IPS-18c (cell line): Measurements from ENCODE around the gene MT3.
A peak's percentile ranks its signal among the peaks of the same experiment; 100 is the strongest.
"Not testable (repeated sequence)": the region's sequence is repeated elsewhere in the genome, so short reads cannot be mapped to it uniquely, and the experiment has no call there.

ENCODE experiments used
- H3K4me3 ChIP-seq: 2 replicates; pipeline ENCODE4 v1.7.0; 2013; ENCODE audit warnings: low read depth, mild to moderate bottlenecking, low read length, moderate library complexity; ENCODE audit not compliant: insufficient read depth
- H3K9me3 ChIP-seq: one replicate; pipeline ENCODE4 v1.6.1; 2013; ENCODE audit warnings: mild to moderate bottlenecking, low read length, moderate library complexity; ENCODE audit not compliant: control insufficient read depth, insufficient read depth

The MT3 gene

GRCh38 chr16:56571525-56571924 lies 17.8 kb upstream of the MT3 start:
- Histone ChIP-seq H3K4me3 (no peak overlapping the region), H3K9me3 (no peaks in the 10 kb centered on the region)

GRCh38 chr16:56574625-56575024 lies 14.7 kb upstream of the MT3 start:
- no peak overlapping the region for H3K4me3 ChIP-seq
- H3K9me3 ChIP-seq = no peaks in the 10 kb centered on the region

GRCh38 chr16:56576585-56577299 lies 12.6 kb upstream of the MT3 start:
- Histone ChIP-seq H3K9me3 (no peaks in the 10 kb centered on the region), H3K4me3 (no peak overlapping the region)

DNA sequence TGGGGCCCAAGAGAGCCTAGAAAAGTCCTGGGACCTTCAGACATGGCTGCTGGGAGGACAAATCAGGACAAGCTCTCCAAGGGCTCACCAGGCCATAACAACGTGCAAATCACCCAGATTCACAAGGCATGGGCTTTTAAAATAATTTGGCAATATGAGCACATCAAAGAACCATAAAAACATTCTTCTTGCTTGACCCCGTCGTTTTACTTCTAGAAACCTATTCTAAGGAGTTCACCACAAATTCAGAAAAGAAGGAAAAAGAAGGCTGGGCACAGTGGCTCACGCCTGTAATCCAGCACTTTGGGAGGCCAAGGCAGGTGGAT lies 12.1 kb upstream of the MT3 start:
- no peak overlapping the region for H3K4me3 ChIP-seq

DNA sequence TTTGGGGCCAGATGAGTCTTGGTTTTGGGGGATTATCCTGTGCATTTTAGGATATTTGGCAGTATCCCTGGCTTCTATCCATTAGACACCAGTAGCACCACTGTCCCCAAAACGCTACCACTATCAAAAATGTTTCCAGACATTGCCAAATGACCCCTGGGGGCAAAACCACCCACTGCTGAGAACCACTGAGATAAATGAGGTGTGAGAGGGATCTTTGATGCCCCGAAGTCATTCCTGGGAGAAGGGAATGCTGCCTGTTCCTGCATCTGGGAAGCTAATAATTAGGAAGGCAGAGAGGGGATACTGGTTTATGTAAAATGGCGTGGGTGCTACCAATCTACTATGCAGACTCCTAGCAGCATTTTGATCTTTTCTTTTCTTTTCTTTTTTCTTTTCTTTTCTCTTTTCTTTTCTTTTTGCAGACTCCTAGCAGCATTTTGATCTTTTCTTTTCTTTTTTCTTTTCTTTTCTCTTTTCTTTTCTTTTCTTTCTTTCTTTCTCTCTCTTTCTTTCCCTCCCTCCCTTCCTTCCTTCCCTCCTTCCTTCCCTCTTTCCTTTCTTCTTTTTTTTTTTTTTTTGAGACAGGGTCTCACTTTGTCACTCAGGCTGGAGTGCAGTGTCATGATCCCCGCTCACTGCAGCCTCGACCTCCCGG lies 8.8 kb upstream of the MT3 start:
- H3K9me3 ChIP-seq = no peaks in the 10 kb centered on the region
- H3K4me3 ChIP-seq = no peak overlapping the region

More for the DNA sequence above, 12.1 kb upstream of the MT3 start:
- H3K9me3 ChIP-seq = no peaks in the 10 kb centered on the region

- H3K9me3 ChIP-seq, H3K4me3 ChIP-seq: not testable (repeated sequence)
These were observed 6.4 kb upstream of the MT3 start for GRCh38 chr16:56582911-56583310.

- Histone ChIP-seq H3K4me3 (no peak overlapping the region), H3K9me3 (no peaks in the 10 kb centered on the region)
These were observed 5.8 kb upstream of the MT3 start for GRCh38 chr16:56583351-56584168.

GRCh38 chr16:56584276-56584675 lies 5.1 kb upstream of the MT3 start:
- Histone ChIP-seq H3K9me3 (no peaks in the 10 kb centered on the region), H3K4me3 (no peak overlapping the region)

GRCh38 chr16:56588781-56589140 lies 567 bp upstream of the MT3 start:
- Histone ChIP-seq H3K9me3 (no peaks in the 10 kb centered on the region), H3K4me3 (peak overlapping the region; percentile 38)

DNA sequence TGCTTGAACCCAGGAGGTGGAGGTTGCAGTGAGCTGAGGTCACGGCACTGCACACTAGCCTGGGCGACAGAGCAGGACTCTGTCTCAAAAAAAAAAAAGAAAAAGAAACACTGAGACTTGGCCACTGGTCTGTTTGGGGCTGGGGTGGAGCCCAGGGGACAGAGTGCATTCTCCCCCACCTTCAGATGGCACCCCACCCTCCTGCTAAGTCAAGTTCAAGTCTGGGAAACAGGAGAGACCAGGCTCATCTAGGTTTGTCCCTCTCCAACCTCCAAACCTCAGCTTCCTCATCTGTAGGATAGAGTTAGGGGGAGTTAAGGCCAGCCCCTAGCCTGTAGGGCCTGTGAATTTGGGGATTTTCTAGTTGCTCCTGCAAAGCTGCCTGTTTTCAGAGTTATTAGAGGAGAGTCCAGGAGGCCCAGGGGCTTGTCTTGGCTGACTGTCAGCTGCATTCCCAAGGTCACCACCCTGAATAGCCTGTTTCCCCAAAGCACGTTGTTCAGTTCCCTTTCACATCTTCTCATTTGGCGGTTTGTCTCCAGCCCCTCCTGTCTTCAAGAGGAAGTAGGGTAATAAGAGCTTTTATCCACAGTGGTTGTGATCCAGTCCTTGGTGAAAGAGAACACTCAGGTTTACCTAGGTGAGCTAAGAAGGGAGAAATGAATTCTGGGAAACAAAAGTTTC lies 2.2 kb downstream of the MT3 start:
- H3K9me3 ChIP-seq = no peaks in the 10 kb centered on the region
- H3K4me3 ChIP-seq = no peak overlapping the region

DNA sequence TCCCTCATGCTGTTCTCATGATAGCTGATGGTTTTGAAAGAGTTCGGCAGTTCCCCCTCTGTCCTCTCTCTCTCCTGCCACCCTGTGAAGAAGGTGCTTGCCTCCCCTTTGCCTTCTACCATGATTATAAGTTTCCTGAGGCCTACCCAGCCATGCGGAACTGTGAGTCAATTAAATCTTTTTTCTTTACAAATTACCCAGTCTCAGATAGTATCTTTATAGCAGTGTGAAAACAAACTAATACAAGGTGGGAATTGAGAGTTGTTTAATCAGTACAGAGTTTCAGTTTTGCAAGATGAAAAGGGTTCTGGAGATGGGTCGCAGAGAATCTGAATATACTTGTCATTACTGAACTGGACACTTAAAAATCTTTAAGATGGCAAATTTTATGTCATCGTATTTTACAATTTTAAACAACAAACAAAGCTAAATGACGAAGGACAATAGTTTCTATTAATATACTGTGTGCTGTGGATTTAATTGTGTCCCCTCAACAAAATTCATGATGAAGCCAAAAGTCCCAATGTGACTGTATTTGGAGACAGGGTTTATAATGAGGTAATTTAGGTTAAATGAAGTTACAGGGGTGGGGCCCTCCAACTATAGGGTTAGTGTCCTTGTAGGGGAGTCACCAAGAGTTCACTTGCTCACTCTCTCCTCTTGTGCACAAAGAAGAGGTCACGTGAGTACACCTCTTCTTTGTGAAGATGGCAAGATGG lies 4.4 kb downstream of the MT3 start:
- Histone ChIP-seq H3K4me3 (no peak overlapping the region), H3K9me3 (no peaks in the 10 kb centered on the region)

- Histone ChIP-seq H3K4me3 (no peak overlapping the region), H3K9me3 (no peaks in the 10 kb centered on the region)
These were observed 4.9 kb downstream of the MT3 start for GRCh38 chr16:56594292-56594619.

GRCh38 chr16:56600398-56600999 lies 11.2 kb downstream of the MT3 start:
- H3K9me3 ChIP-seq = no peaks in the 10 kb centered on the region
- no peak overlapping the region for H3K4me3 ChIP-seq

GRCh38 chr16:56601325-56601724 lies 12.0 kb downstream of the MT3 start:
- no peaks in the 10 kb centered on the region for H3K9me3 ChIP-seq
- H3K4me3 ChIP-seq = no peak overlapping the region

DNA sequence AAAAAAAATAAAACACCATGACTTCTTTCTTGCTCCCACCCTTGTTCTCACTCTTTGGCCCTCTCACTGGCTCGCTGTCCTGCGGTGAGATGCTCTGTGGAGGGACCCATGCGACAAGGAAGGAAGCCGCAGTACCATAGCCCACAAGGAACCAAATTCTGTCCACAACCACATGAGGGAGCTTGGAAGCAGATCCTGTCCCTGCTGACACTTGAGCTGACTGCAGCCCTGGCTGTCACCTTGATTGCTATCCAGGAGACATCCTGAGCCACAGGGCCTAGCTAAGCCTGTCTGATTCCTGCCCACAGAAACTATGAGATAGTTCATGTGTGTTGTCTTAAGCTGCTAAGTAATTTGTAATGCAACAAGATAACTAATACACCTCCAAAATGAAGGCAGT lies 14.3 kb downstream of the MT3 start:
- no peak overlapping the region for H3K4me3 ChIP-seq

DNA sequence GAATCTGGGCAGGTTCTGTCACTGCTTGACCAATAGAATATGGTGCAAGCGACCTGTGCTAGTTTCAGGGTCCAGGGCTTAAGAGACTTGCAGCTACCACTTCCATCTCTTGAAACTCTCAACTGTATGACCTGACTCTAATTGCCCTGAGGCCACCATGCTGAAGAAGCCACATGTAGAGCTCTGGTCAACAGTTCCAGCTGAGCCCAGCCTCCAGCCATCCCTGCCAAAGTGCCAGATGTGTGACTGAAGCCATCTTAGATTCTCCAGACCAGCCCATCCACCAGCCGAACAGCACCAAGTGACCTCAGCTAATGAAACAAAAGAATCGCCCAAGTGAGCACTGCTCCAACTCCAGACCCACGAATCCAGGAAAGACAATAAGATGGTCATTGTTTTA lies 15.6 kb downstream of the MT3 start:
- H3K4me3 ChIP-seq = no peak overlapping the region
- H3K9me3 ChIP-seq = no peaks in the 10 kb centered on the region

More for the DNA sequence above, 14.3 kb downstream of the MT3 start:
- no peaks in the 10 kb centered on the region for H3K9me3 ChIP-seq

DNA sequence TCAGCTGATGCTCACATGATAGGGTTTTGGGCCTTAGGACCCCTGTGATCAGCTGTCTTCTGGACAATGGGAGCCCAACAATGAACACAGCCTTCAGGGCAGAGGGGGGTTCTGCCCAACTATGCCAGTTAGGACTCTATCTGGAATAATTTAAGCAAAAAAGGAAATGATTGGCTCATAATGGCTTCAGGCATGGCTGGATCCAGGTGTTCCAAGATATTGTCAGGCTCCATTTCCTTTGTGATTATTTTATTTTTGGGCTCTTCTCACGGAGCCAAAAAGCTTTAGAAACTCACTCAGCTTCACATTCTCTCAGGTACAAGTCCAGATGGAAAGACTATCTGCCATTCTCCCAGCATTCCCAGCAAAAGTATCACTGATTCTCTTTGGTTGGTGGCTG lies 16.1 kb downstream of the MT3 start:
- H3K4me3 ChIP-seq = no peak overlapping the region
- H3K9me3 ChIP-seq = no peaks in the 10 kb centered on the region
